ENCODE data around the gene SPAG17. TPM values are rescaled to one million over a fixed set of nuclear protein-coding genes. Genes with fewer than 3 reads are reported as not detected.

Gene SPAG17
- total RNA-seq, 1 experiment from 2014 or later, result 0.52 TPM

GRCh38 chr1:118093017-118093416, 92.0 kb downstream of the SPAG17 start (continued):
- TF ChIP-seq PRDM15 (CRISPR knock-in tag; IDR thresholded peaks at IDR 0.05), result no peak

- ChIA-PET CTCF (no interaction called here), POLR2A (no interaction called here)
- Mint-ChIP-seq H3K9me3 (peaks cover 3% of the 10 kb centered on the region; the same call in 1 of the 2 replicates), H3K27me3 (ENCODE audit: low read depth) (no peaks in the 10 kb centered on the region), H3K4me3 (no peak overlapping the region), H3K4me1 (peaks cover 8% of the 10 kb centered on the region), H3K36me3 (no peaks in the 10 kb centered on the region; the same call in 1 of the 2 replicates), H3K27ac (no peak overlapping the region)
- TF ChIP-seq ZSCAN18 (CRISPR knock-in tag; IDR thresholded peaks at IDR 0.05) (no peak), AFF4 (CRISPR knock-in tag; IDR thresholded peaks at IDR 0.05; ENCODE audit: borderline replicate concordance) (no peak), ZNF396 (CRISPR knock-in tag; IDR thresholded peaks at IDR 0.05; ENCODE audit: borderline replicate concordance) (no peak), RELA (CRISPR knock-in tag; IDR thresholded peaks at IDR 0.05; ENCODE audit: borderline replicate concordance) (no peak), RORB (CRISPR knock-in tag; IDR thresholded peaks at IDR 0.05) (no peak), ZNF317 (CRISPR knock-in tag; IDR thresholded peaks at IDR 0.05; ENCODE audit: borderline replicate concordance, low read depth) (no peak), ATF1 (CRISPR knock-in tag; IDR thresholded peaks at IDR 0.05) (no peak), FOXP1 (CRISPR knock-in tag; IDR thresholded peaks at IDR 0.05; ENCODE audit: borderline replicate concordance) (no peak), ZNF138 (CRISPR knock-in tag; conservative IDR thresholded peaks at IDR 0.05) (no peak), MYBL2 (CRISPR knock-in tag; IDR thresholded peaks at IDR 0.05) (no peak)
- DNase-seq (ENCODE audit: low spot score) (no peak), ATAC-seq (no peak)
These were observed 94.9 kb downstream of the SPAG17 start for GRCh38 chr1:118090130-118090529.

- ATAC-seq, result no peak
- TF ChIP-seq IRF1 (CRISPR knock-in tag; IDR thresholded peaks at IDR 0.05) (no peak), TCF7 (CRISPR knock-in tag; IDR thresholded peaks at IDR 0.05; ENCODE audit: low read depth) (no peak), RORB (CRISPR knock-in tag; IDR thresholded peaks at IDR 0.05) (no peak), ARID4B (CRISPR knock-in tag; IDR thresholded peaks at IDR 0.05; ENCODE audit: borderline replicate concordance) (no peak), ATF6 (CRISPR knock-in tag; IDR thresholded peaks at IDR 0.05) (no peak), USF2 (CRISPR knock-in tag; IDR thresholded peaks at IDR 0.05) (no peak)
- POLR2A ChIA-PET, result no interaction called here
- H3K27ac Mint-ChIP-seq, result no peak overlapping the region
- CTCF ChIA-PET, result no interaction called here
- H3K4me3 Mint-ChIP-seq, result no peak overlapping the region
- peaks cover 26% of the 10 kb centered on the region for H3K4me1 Mint-ChIP-seq
- peaks cover 3% of the 10 kb centered on the region; the same call in 1 of the 2 replicates for H3K9me3 Mint-ChIP-seq
- H3K36me3 Mint-ChIP-seq, result no peaks in the 10 kb centered on the region; the same call in 1 of the 2 replicates
- no peak for DNase-seq (ENCODE audit: low spot score)
- H3K27me3 Mint-ChIP-seq (ENCODE audit: low read depth), result peaks cover 8% of the 10 kb centered on the region
These were observed 99.7 kb downstream of the SPAG17 start for GRCh38 chr1:118085365-118085764.

All from WTC11 (cell line).